GM10248 (cell line): ENCODE results near the gene IGFBPL1.

Experiments used
- CTCF ChIA-PET: fragments of 300-600 bp; sonication (Branson Sonifier 250); formaldehyde crosslinking; extraction: SDS; loops from one replicate; lab custom pipeline; 2021; ENCODE audit warnings: antibody characterized with exemption; lab: Yijun Ruan, JAX
- POLR2A ChIA-PET: fragments of 350-650 bp; sonication (Branson Sonifier 250); formaldehyde crosslinking; extraction: SDS; loops from one replicate; lab custom pipeline; 2020; ENCODE audit warnings: antibody characterized with exemption; lab: Yijun Ruan, JAX
- DNase-seq: peaks from one replicate; pipeline ENCODE4 v3.0.0; 2012; ENCODE audit errors: extremely low spot score
- TF ChIP-seq, protein P1 (sequence below): IDR thresholded peaks from 2 replicates; pipeline ENCODE4 v1.5.1; 2012; ENCODE audit warnings: mild to moderate bottlenecking, low read depth; ENCODE audit errors: extremely low read depth, missing control alignments, control extremely low read depth

The IGFBPL1 gene

GRCh38 chr9:38356851-38357250, 67.4 kb downstream of the IGFBPL1 start:
- no peak for DNase-seq
- ChIA-PET CTCF (interaction anchor here (1.0 to 2.1 kb wide), 6 partner anchors 17 to 443 kb away, joined by 3 to 9 read pairs (median 4); no protein-coding TSS in a partner anchor), POLR2A (no interaction called here)
- TF ChIP-seq, protein P1, sequence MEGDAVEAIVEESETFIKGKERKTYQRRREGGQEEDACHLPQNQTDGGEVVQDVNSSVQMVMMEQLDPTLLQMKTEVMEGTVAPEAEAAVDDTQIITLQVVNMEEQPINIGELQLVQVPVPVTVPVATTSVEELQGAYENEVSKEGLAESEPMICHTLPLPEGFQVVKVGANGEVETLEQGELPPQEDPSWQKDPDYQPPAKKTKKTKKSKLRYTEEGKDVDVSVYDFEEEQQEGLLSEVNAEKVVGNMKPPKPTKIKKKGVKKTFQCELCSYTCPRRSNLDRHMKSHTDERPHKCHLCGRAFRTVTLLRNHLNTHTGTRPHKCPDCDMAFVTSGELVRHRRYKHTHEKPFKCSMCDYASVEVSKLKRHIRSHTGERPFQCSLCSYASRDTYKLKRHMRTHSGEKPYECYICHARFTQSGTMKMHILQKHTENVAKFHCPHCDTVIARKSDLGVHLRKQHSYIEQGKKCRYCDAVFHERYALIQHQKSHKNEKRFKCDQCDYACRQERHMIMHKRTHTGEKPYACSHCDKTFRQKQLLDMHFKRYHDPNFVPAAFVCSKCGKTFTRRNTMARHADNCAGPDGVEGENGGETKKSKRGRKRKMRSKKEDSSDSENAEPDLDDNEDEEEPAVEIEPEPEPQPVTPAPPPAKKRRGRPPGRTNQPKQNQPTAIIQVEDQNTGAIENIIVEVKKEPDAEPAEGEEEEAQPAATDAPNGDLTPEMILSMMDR, result no peak
